Heart left ventricle (tissue), 13 donors: ENCODE measurements around the gene PTTG2.

Experiments used
- POLR2A ChIP-seq, 2 donors: fragments of 450-650 bp; IDR thresholded peaks; one replicate each; pipeline ENCODE4 v1.6.1; 2017; ENCODE audit warnings: antibody characterized with exemption in 2 of 2, mild to moderate bottlenecking in 2 of 2, moderate library complexity in 2 of 2
- TF ChIP-seq, protein P1 (sequence below), 12 donors: fragments of 200-600 bp; sonication (generic) in 4 of 12; IDR thresholded peaks; one replicate each; pipeline versions ENCODE4 v1.5.0 to v1.8.0; 2018 to 2022; ENCODE audit warnings: antibody characterized with exemption in 12 of 12, mild to moderate bottlenecking in 5 of 12
- donor health status: ischemic (EF 13 %, LVEDD 7.1; RV severe dilation, severe dysfunction).
- donor health status: DM: no; HTN: yes; CAD: no.
- donor health status: DM: no; HTN: no; CAD: no.
- donor health status: ischemic (EF 25% LVEDD 6.9; RV normal size, moderate dysfunction).
- donor health status: ischemic (EF 25% LVEDD 5.7; RV mildly dilated, moderate dysfunction).
- donor health status: ischemic (EF 35%, LVEDD 5.7; RV mildly dilated, moderate dysfunction).
- donor health status: nonischemic (EF 11% LVEDD 7.7; RV severe dilation, severe dysfunction).
- donor health status: DM: yes; HTN: yes; CAD: no.
- donor health status: PGD.
- donor health status: ischemic (EF 29% LVEDD 5.4; RV normal size, mild dysfunction).
- donor health status: nonischemic (EF 23%, LVEDD 6.1; RV moderate dilation, normal function).

GRCh38 chr4:37976991-37977470 is 16.8 kb downstream of the PTTG2 start:
- TF ChIP-seq POLR2A (IDR thresholded peaks at IDR 0.05), result no peak
- TF ChIP-seq, protein P1, sequence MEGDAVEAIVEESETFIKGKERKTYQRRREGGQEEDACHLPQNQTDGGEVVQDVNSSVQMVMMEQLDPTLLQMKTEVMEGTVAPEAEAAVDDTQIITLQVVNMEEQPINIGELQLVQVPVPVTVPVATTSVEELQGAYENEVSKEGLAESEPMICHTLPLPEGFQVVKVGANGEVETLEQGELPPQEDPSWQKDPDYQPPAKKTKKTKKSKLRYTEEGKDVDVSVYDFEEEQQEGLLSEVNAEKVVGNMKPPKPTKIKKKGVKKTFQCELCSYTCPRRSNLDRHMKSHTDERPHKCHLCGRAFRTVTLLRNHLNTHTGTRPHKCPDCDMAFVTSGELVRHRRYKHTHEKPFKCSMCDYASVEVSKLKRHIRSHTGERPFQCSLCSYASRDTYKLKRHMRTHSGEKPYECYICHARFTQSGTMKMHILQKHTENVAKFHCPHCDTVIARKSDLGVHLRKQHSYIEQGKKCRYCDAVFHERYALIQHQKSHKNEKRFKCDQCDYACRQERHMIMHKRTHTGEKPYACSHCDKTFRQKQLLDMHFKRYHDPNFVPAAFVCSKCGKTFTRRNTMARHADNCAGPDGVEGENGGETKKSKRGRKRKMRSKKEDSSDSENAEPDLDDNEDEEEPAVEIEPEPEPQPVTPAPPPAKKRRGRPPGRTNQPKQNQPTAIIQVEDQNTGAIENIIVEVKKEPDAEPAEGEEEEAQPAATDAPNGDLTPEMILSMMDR (IDR thresholded peaks at IDR 0.05), result peak in 5 of 12 donors; percentile 10 to 43 (median 30)
